ENCODE measurements around the gene INVS.

- TF ChIP-seq EZH2 (IDR thresholded peaks at IDR 0.05; ENCODE audit: insufficient read depth, poor library complexity, severe bottlenecking) (no peak), EZH2phosphoT487 (IDR thresholded peaks at IDR 0.05; ENCODE audit: insufficient read depth, low read depth) (no peak)
These were observed 191.7 kb downstream of the INVS start for GRCh38 chr9:100290714-100291113.

Measured in GM23248 (cell line).